Cardiac fibroblast (primary cell): ENCODE measurements around the gene MVB12B.

Source experiments
- DNase-seq, 2 donors: peaks; one replicate each; pipeline versions ENCODE4 v3.0.0 to v3.0.0-alpha.2; 2010; ENCODE audit warnings: low read depth in 2 of 2
- H3K4me3 ChIP-seq, 2 donors: replicated peaks in 1 of 2; 1 replicate in 1 of 2; 2 replicates in 1 of 2; pipeline ENCODE4 v1.5.1; 2011; ENCODE audit warnings: low read depth in 2 of 2, low read length in 2 of 2, mild to moderate bottlenecking in 2 of 2, moderate library complexity in 1 of 2
- CTCF ChIP-seq: IDR thresholded peaks from one replicate; pipeline ENCODE4 v1.5.1; 2011; ENCODE audit warnings: low read depth, mild to moderate bottlenecking, low read length, inconsistent platforms

MVB12B gene

DNA sequence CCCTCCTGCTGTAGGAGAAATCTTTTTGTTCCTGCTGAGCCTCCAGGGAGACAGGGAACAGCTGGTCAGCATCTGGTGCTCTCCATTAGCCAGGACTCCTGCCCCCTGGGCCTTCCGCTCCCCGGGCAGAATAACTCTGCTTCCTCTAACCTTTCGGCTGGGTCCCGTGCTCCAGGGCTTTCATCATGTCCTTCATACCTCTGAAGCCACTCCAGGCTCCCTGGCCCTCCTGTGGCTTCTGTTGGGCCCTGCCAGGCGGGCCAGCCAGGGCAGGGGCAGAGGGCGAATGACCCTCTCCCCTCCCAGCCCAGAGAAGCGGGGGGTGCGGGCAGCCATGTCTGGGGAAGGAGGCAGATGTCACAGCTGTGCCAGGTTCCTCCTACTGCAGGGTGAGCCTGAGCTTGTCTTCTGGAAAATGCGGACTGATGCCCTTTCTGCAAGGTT, 205.4 kb downstream of the MVB12B start:
- no peak for TF ChIP-seq CTCF
- peak; percentile 17 to 60 for DNase-seq
- H3K4me3 ChIP-seq: no peak overlapping the region

DNA sequence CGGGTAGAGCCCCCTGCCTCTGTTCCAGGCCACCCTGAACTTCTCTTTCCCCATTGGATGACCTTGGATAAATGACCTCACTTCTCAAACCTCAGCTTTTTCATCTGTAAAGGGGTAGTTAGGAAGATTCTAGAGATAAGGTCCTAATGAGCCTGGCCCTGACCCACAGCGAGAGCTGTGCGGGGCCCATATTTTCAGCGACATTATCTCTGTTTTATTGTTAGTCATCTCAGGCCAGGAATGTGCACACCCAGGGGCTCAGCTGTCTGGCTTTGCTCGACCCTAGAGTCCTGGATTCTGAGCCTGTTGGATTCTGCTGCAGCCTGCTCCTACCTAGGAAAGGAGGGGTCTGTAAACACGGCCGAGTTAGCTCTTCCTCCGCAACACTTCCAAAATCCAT, 205.9 kb downstream of the MVB12B start:
- DNase-seq: no peak
- H3K4me3 ChIP-seq: no peak overlapping the region
- TF ChIP-seq CTCF: no peak

DNA sequence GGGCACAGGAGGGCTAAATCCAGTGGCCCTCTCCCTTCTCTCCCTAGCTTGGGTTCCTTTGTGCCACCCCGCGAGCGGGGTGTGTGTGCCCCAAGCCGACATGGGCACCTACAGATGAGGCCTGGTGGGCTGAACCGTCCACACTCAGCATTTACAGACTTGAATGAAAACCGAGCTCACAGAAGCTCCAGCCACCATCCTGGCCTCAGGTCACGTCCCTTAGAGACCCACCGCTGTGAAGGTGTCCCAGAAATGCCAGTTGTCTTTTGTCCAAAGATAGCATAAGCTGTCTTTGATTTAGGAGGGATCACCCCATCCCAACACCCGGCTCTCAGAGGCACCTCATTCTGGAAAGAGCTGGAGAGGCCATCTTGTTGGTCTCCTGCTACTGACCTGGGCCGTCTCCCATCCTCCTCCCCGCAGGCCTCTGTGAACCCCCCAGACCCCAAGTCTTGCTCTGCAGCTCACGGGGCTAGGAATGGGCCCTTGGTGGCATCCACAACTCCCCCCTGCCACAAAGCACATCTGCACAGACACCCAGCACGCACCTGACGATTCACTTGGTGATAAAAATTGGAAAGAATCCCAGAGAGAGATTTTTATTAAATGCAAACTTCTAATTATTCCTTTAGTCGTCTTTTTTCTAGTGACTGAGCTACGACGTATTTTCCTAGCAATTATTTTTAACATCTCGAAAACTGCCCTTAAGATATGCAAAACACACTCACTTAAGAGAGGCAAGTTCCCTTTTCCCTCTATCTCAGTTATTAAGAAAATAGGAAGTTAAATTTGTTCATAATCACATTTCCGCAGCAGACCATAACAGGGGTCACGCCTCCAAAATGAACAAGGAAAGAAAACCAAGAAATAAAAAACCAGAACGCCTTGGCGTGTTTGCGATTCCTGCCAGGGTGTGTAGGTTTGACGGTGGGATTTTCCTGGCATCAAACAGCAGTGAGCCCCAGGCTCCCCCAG, 206.6 kb downstream of the MVB12B start:
- no peak for DNase-seq
- no peak overlapping the region for H3K4me3 ChIP-seq
- TF ChIP-seq CTCF: no peak

- H3K4me3 ChIP-seq: no peak overlapping the region
- no peak for DNase-seq
- no peak for TF ChIP-seq CTCF
These were observed 207.3 kb downstream of the MVB12B start for GRCh38 chr9:126533926-126534310.

GRCh38 chr9:126534431-126535186, 208.0 kb downstream of the MVB12B start:
- DNase-seq: no peak
- no peak overlapping the region for H3K4me3 ChIP-seq
- TF ChIP-seq CTCF: no peak

GRCh38 chr9:126536131-126536530, 209.5 kb downstream of the MVB12B start:
- DNase-seq: no peak
- TF ChIP-seq CTCF: no peak
- no peak overlapping the region for H3K4me3 ChIP-seq
